Mammary epithelial cell (primary cell): ENCODE data around the gene ABCC12.

Experiments
- EZH2 ChIP-seq: IDR thresholded peaks from 2 replicates; pipeline ENCODE4 v1.6.1; 2012; ENCODE audit warnings: low read length, inconsistent platforms, borderline replicate concordance
- TF ChIP-seq, protein P1 (sequence below), 2 donors: IDR thresholded peaks in 1 of 2; conservative IDR thresholded peaks in 1 of 2; 2 replicates each; pipeline ENCODE4 v1.5.1; 2011 to 2012; ENCODE audit warnings: inconsistent platforms in 2 of 2, low read length in 2 of 2, mild to moderate bottlenecking in 2 of 2, control low read depth in 1 of 2, low read depth in 1 of 2; ENCODE audit not compliant: insufficient read depth in 1 of 2; ENCODE audit errors: extremely low read depth in 1 of 2

- TF ChIP-seq, protein P1, sequence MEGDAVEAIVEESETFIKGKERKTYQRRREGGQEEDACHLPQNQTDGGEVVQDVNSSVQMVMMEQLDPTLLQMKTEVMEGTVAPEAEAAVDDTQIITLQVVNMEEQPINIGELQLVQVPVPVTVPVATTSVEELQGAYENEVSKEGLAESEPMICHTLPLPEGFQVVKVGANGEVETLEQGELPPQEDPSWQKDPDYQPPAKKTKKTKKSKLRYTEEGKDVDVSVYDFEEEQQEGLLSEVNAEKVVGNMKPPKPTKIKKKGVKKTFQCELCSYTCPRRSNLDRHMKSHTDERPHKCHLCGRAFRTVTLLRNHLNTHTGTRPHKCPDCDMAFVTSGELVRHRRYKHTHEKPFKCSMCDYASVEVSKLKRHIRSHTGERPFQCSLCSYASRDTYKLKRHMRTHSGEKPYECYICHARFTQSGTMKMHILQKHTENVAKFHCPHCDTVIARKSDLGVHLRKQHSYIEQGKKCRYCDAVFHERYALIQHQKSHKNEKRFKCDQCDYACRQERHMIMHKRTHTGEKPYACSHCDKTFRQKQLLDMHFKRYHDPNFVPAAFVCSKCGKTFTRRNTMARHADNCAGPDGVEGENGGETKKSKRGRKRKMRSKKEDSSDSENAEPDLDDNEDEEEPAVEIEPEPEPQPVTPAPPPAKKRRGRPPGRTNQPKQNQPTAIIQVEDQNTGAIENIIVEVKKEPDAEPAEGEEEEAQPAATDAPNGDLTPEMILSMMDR (conservative IDR thresholded peaks at IDR 0.05 in 1 of 2, IDR thresholded peaks at IDR 0.05 in 1 of 2; ENCODE audit: extremely low read depth in 1 of 2, insufficient read depth in 1 of 2, low read depth in 1 of 2, low read length in 2 of 2) = no peak
- no peak for TF ChIP-seq EZH2
Measured at GRCh38 chr16:48112600-48112999, 43.2 kb downstream of the ABCC12 start.
